Measurements from ENCODE around the gene DOCK4.

DNA sequence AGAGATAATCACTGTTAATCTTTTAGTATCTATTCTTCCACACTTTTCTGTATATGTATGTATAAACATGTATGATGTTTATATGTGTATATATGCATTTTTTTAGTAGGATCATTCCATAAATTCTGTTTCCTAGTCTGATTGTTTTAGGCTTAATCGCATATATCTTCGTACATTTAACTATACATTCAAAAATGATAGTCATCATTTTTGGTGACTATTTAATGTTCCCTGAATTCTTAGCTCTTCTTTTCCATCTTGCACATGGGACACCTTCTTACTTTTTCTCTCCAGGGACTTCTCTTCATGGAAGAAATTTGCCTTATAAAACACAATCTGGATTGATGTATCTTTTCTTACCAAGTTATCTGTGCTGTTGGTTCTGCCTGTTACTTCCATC is 42.4 kb upstream of the DOCK4 start:
- TF ChIP-seq, protein P1, sequence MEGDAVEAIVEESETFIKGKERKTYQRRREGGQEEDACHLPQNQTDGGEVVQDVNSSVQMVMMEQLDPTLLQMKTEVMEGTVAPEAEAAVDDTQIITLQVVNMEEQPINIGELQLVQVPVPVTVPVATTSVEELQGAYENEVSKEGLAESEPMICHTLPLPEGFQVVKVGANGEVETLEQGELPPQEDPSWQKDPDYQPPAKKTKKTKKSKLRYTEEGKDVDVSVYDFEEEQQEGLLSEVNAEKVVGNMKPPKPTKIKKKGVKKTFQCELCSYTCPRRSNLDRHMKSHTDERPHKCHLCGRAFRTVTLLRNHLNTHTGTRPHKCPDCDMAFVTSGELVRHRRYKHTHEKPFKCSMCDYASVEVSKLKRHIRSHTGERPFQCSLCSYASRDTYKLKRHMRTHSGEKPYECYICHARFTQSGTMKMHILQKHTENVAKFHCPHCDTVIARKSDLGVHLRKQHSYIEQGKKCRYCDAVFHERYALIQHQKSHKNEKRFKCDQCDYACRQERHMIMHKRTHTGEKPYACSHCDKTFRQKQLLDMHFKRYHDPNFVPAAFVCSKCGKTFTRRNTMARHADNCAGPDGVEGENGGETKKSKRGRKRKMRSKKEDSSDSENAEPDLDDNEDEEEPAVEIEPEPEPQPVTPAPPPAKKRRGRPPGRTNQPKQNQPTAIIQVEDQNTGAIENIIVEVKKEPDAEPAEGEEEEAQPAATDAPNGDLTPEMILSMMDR (IDR thresholded peaks at IDR 0.05), result no peak
- no peak for TF ChIP-seq POLR2A (IDR thresholded peaks at IDR 0.05)
